GM21723 (cell line): Measurements from ENCODE around the gene SLC39A13.

Experiments
- ATAC-seq: cut with Tn5 transposase; IDR thresholded peaks from one replicate; pipeline ENCODE4 v1.9.1; 2021; ENCODE audit warnings: mild to moderate bottlenecking, moderate library complexity; ENCODE audit not compliant: unreplicated experiment

Gene SLC39A13

DNA sequence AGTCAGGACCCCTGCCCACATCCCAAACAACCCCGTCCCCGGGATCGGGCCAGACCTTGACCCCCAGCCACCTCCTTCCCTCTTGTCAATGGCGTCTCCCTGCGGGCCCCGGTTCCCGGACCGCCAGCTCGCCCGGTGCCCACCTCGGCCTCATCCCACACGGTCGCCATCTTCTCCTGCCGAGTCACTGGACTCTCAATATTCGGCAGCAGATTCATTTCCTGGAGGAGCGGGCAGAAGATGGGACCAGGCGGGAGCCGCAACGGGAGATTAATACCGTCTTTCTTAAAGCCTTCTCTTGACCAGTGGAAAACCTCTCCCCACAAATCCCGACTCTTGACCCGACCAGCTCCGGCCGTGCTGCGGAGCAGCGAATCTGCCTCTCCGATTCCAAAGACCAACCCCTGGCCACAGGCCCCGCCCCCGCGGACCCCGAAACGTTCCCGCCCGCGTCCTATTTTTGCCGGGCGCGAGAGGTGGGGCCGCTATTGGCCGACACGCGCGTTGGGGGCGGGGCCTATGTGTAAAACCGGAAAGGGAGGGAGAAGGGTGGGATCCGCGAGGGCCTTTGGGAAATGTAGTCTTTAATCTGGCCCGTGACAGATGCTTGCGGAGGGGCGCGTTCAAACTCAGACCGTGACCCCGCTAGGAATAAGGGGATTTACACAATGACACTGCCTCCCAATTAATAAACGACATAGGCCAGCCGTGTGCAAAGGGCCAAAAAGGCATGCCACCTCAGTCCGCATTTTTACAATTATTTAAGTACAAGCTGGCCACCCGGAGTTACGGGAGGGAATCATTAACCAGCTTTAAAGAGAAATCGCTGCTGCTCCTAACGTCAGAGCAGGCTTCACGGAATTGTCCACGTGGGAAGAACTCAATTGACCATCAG, 17.9 kb downstream of the SLC39A13 start, which contains the start of gene PSMC3:
TSS of gene PSMC3 (minus strand) at position 378 of the 895 bp plus-strand sequence. CDS start at position 218, 160 bp downstream.
- ATAC-seq = peak; percentile 90

DNA sequence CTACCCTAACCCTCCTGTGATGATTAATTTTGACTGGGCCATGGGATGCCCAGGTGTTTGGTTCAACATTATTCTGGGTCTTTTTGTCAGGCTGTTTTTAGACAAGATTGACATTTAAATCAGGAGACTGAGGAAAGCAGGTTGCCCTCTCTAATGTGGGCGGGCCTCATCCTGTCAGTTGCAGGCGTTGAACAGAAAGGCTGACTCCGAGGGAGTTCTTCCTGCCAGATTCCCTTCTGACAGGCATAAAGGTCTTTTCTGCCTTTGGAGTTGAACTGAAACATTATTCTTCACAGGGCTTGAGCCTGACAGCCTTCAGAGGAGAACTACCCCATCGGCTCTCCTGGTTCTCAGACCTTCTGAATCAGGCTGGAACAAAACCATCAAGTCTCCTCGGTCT, 22.1 kb downstream of the SLC39A13 start:
- ATAC-seq = no peak

DNA sequence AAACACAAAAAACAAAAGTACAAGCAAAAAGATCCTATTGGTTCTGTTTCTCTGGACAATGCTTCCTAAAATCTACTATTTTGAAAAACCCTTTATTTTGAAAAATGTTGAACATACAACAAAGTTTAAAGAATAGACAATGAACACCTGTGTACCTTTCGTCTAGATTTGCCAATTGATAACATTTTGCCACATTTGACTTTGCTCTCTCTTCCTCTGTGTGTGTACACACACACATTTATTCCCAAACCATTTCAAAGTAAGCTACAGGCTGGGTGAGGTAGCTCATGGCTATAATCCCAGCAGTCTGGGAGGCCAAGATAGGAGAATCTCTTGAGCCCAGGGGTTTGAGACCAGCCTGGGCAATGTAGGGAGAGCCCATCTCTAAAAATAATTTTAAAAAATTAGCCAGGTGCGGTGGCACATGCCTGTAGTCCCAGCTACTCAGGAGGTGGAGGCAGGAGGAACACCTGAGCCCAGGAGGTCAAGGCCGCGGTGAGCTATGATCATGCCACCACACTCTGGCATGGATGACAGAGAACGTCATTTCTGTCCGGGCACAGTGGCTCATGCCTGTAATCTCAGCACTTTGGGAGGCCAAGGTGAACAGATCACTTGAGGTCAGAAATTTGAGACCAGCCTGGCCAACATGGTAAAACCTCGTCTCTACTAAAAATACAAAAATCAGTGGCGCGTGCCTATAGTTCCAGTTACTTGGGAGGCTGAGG, 23.1 kb downstream of the SLC39A13 start:
- no peak for ATAC-seq

DNA sequence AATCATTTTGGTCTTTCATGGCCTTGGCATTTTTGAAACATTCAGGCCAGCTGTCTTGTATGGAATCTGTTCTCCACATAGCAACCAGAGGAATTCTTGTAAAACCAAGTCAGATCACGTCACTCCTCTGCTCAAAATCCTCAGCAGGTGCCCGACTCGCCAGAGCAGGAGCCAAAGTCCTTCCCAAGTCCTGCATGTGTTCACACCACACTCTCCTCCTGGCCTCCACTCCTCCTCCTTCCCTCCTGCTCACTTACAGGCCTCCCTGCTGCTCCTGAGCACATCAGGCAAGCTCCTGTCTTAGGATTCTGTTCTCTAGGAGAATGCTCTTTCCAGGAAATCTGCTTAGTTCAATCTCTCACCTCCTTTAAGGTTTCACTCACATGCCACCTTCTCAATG, 24.8 kb downstream of the SLC39A13 start:
- ATAC-seq = no peak

DNA sequence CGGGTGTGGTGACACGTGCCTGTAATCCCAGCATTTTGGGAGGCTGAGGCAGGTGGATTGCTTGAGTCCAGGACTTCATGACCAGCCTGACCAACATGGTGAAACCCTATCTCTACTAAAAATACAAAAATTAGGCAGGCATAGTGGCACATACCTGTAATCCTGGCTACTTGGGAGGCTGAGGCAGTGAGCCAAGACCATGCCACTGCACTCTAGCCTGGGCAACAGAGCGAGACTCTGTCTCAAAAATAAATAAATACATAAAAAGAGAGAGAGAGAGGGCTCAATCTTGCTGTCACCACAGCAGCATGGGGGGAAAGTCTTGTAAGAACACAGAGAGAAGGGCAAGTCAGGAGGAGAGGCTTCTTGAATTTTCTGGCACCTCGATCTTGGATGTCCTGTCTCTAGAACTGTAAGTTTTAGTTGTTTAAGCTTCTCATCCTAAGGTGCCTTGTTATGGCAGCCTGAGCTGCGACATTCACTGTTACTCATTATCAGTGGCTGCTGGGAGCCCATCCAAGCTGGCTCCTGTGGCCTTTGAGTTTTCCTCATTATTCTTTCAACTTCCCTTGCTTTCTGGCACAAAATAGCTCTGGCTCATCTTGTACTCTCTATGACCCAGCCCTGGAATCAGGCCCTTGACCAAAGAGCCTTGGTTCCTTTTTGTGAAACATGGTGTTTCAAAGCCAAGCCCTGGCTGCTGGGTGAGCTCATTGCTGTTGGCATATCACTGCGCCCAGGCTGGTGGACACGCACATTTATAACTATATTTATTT, 25.8 kb downstream of the SLC39A13 start:
- no peak for ATAC-seq

DNA sequence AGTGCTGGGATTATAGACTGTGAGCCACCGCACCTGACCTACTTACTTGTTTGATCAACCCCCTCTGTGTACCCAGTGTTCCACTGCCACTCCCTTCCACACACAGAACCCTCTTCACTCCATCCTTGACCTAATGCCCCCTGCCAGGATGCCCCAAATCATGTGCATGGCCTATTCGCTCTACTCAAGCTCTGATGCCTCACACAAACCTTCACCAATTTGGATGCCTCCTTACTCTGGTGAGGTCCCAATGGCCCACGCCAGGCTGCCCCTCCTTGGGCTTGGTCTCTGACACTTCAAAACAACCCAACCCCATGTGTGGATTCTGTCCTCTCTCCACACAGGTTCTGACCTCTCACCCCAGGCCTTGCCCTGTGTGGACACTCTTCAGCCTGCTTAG, 27.3 kb downstream of the SLC39A13 start:
- no peak for ATAC-seq

DNA sequence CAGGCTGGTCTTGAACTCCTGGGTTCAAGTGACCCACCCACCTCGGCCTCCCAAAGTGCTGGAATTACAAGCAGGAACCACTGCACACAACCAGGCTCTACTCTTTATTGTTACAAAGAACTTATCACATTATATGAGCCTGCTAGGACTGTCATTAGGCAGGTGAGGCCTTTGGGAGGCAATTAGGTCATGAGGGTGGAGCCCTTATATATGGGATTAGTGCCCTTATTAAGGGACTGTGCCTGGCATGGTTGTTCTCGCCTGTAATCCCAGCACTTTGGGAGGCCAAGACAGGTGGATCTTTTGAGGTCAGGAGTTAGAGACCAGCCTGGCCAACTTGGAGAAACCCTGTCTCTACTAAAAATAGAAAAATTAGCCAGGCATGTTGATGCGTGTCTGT, 28.3 kb downstream of the SLC39A13 start:
- no peak for ATAC-seq

DNA sequence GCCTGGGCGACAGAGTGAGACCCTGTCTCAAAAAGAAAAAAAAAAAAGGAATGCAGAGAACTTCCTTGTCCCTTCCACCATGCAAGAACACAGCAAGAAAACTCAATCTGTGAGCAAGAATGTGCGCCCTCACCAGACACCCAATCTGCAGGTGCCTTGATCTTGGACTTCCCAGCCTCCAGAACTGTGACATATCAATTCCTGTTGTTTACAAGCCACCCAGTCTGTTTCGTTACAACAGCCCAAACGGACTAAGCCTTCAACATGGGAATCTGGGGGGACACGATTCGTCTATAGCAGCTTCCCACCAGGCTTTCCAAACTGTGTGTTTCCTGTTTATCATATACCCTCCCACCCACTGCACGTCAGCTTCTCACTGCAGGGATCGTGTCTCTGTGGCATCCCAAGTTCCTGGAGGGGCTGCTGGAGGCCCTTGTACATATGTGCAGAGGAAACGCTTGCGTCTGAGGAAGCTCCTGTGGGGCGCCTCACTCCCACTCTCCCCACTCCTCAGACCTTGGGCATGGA, 28.9 kb downstream of the SLC39A13 start:
- no peak for ATAC-seq

DNA sequence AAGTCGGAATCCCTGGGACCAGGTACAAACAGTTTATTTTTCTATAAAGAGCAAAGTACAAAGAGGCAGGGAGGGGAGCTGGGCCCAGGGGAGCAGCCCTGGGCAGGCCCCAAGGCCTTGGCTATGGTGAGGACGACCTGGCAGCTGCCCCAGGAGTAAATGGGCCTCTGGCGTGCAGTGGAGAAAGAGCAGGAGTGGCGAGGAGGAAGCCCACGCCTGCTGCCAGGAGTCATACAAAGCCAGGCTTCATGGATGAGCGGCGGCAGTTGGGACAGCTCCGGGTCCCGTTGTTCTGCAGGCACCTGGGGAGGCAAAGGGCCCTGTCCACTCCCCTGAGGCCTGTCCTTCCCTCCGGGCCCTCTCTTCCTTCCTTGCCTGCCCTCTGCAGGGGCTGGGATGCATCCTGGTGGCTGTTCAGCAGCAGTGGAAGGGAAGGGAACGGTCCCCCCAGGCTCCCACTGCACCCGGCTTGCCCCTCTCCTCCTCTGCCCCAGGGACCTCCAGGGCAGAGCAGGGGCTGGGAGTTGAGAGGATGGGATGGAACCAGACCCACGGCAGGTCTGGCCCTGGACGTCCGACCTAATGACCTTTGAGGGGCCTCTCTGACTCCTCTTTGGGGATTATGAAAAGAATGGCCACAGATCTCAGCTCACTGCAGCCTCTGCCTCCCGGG, 29.5 kb downstream of the SLC39A13 start:
- ATAC-seq = no peak

DNA sequence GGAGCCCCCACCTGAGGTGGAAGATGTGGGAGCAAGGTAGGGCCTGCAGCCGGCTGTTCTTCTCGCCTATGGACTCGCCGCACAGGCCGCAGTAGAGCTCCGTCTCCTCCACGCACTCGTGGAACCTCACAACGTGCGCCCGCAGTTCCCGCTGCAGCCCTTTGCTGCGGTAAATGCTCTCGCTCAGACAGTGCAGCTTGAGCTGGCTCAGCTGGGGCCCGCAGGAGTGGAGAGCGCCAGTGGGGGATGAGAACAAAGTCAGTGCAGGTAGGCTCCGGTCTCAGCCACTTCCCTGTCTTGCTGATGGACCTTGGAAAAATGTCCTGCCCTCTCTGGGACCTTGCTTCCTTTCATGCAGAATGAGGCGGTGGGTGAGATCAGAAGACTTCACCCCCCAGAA, 30.3 kb downstream of the SLC39A13 start:
- ATAC-seq = no peak

DNA sequence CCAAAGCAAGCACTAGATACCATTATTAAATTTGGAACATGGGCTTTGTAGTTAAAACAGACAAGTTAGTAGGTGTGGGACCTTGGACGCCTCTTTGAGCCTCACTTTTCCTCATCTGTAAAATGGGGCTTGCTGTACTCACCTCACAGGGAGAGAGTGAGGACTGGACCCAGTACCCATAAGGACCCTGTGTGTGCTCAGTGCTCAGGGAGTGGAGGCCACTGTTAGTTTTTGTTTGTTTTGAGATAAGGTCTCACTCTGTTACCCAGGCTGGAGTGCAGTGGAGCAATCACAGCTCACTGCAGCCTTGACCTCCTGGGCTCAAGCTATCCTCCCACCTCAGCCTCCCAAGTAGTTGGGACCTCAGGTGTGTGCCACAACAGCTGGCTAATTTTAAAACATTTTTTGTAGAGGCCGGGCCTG, 31.7 kb downstream of the SLC39A13 start:
- no peak for ATAC-seq

DNA sequence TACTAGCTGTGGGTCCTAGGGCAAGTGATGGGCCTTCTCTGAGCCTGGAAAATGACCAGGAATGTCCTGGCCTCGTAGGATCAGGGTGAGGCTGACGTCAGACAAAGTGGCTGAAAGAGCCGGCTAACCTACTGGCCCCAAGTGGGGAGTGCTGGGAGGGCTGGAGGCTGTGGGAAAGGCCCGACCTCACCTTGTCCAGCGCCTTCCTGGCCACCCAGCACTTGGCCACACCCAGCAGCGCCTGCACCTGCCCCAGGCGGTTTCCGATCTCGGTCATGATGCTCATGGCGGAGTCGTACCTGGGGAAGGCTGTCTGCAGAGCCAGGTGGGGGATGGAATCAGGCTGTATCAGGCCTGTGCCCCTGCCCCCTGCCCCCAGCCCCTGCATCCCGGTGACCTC, 33.0 kb downstream of the SLC39A13 start:
- no peak for ATAC-seq

DNA sequence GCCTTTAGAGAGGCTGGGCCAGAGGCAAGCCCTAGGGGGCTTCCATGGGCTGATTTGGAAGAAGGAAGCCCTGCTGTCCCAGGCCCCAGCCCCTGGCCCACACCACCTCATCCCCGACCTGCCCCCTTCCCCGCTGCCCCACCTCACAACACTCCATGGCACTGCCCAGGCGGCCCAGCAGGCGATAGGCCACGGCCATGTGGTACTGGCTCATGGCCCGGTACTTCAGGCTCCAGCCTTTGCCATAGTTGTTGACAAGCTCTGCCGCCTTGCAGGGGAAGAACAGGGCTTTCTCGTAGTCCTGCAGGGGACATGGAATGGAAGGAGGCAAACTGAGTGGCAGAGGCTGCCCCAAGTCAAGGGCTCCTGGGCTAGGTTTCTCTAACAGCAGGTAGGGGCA, 34.1 kb downstream of the SLC39A13 start:
- ATAC-seq = no peak

DNA sequence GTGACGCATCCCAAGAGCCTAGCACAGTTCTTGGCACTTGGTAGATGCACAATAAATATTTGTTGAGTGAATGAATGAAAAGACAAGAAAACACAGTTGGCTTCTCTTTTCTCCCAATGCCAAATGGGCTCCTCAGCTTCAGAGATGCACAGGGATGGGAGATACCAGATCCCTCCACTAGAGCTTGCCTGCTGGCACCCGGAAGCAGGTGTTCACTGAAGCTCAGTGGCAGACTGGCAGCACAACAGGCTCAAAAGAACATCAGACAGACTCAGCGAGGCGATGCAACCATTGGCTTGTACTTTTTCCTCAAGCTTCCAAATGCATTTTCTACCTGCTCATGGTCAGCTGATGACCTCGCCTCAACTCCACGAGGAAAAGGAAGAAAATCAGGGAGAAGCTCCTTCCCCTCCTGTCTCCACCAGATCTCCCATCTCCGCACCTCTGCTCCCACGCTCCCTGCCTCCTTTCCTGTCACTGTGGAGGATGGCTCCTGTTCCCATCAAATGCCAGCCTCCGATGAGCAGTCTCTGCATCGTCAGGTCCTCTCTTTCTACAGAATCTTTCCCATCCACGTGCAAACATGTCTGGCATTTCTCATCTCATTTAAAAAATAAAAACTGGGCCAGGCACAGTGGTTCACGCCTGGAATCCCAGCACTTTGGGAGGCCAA, 34.8 kb downstream of the SLC39A13 start:
- no peak for ATAC-seq

DNA sequence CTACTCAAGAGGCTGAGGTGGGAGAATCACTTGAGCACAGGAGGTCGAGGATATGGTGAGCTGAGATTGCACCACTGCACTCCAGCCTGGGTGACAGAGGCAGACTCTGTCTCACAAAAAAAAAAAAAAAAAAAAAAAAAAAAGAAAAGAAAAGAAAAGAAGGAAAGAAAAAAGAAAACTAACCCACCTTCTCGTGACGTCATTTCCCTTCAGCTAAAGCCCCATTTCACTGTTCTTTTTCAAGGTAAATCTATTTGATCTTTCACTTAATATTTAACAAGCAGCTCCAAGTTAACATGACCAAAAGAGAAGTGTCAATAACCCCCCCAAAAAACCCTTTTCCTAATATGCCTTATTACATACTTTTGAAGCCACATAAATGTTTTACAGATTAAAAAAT, 35.4 kb downstream of the SLC39A13 start:
- ATAC-seq = no peak

DNA sequence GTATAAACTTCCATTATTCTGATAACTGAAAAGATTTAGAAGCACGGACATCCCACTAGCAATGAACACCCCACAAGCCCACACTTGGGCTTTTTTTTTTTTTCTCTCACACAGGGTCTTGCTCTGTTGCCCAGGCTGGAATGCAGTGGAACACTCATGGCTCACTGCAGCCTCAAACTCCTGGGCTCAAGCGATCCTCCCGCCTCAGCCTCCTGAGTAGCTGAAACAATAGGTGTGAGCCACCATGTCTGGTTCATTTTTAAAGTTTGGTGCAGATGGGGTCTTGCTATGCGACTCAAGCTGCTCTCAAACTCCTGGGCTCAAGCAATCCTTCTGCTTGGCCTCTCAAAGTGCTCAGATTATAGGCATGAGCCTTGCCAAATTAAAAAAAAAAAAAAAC, 37.5 kb downstream of the SLC39A13 start:
- no peak for ATAC-seq

DNA sequence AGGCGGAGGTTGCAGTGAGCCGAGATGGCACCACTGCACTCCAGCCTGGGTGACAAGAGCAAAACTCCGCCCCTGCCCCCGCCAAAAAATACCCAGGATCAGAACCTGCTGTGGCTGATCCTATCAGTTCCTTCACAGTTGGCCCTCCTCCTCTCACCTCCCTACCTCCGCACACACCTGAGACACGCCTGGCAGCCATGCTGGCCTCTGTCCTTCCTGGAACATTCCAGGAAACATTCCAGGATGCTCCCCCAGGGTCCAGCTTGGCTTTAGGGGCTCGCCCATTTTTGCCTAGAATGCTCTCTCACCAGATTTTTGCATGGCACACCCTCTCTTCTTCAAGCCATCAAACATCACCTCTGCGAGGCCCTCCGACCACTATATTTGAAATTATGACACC, 38.4 kb downstream of the SLC39A13 start:
- ATAC-seq = no peak

DNA sequence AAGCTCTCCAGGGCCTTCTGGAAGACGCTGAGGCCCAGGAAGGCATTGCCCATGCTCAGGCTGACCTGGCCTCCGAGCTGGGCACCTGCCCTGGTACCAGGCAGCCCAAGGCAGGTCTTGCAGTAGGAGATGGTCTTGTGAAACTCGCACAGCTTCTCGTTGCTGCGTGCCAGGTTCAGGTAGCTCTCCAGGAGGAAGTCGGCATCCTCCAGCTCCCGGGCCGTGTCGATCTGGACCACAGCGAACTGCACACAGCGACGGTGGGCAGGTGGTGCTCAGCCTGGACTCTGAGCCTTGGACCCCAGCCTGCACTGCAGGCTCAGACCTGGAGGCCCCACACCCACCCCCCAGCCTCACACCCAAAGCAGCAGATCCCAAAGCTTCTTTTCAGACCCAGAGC, 39.5 kb downstream of the SLC39A13 start:
- ATAC-seq = no peak

DNA sequence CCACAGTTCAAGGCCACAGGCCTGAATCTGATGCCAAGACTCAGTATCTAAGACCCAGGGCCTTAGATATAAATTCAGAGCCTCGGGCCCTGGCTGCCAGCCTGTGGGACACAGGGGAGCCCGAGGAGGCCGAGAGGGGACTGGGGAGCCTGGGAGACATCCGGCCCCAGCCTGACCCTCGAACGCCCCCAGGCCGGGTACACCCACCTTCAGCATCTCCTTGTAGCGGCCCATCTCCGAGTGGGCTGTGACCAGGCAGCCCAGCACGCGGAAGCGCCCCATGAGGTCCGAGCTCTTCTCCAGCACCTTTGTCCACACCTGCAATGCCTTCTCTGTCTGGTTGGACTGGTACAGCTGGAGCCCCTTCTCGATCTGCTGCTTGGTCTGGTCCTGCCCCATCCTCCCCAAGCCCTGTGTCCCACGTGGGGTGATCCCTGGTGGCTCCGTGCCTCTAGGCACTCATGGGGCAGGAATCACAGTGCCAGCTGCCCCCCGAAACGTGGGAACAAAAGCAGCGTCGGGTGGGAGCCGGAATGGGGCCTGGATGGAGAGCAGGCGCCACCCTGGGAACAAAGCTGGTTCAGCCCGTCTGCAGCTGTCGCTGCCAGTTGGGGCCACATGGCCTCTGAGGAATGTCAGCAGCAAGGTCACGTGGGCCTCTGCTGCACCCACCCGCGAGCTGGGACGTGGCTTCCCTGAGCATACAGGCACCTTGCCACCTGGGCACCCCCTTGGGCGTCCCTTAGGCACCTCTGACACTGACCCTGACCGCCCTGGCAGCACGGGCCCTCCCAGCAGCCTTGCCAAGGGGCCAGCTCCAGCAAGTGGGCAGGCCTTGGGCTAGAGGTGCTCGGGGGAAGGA, 40.4 kb downstream of the SLC39A13 start, which contains the start of gene RAPSN:
TSS of gene RAPSN (minus strand) at position 571 of the 862 bp plus-strand sequence. CDS start at position 399, 172 bp downstream.
- no peak for ATAC-seq
